Natural killer cell (primary cell): Measurements from ENCODE around the gene KAT6B. TPM values are rescaled to one million over a fixed set of nuclear protein-coding genes. Genes with fewer than 3 reads are reported as not detected.

ENCODE experiments used
- ATAC-seq, 3 donors: fragments of 150-1000 bp in 2 of 3; fragments of 200-7000 bp in 1 of 3; cut with Tn5 transposase; 1 replicate in 1 of 3; 2 replicates in 2 of 3; pipeline ENCODE4 v1.10.0; 2021; ENCODE audit warnings: mild to moderate bottlenecking in 2 of 3, moderate library complexity in 2 of 3
- DNase-seq, 2 donors: peaks; one replicate each; pipeline versions ENCODE4 v3.0.0 to v3.0.0-alpha.2; 2013 to 2021; ENCODE audit warnings: mixed read lengths in 1 of 2
- H3K27ac ChIP-seq: one replicate; pipeline ENCODE4 v1.5.1; 2013; ENCODE audit warnings: mild to moderate bottlenecking, low read length
- H3K27me3 ChIP-seq: one replicate; pipeline ENCODE4 v1.6.1; 2013; ENCODE audit warnings: low read length; ENCODE audit not compliant: control insufficient read depth, insufficient read depth
- H3K36me3 ChIP-seq: one replicate; pipeline ENCODE4 v1.6.1; 2013; ENCODE audit warnings: low read length; ENCODE audit not compliant: control insufficient read depth, insufficient read depth
- H3K4me1 ChIP-seq: one replicate; pipeline ENCODE4 v1.6.1; 2013; ENCODE audit warnings: low read length; ENCODE audit not compliant: control insufficient read depth, insufficient read depth
- H3K4me3 ChIP-seq: one replicate; pipeline ENCODE4 v1.5.1; 2013; ENCODE audit warnings: low read length
- H3K9me3 ChIP-seq: one replicate; pipeline ENCODE4 v1.6.1; 2013; ENCODE audit warnings: low read length; ENCODE audit not compliant: control insufficient read depth, insufficient read depth
- H3K27ac Mint-ChIP-seq, 2 donors: one replicate each; pipeline ENCODE4 v1.8.0; 2022; ENCODE audit warnings: mild to moderate bottlenecking in 2 of 2, mixed read lengths in 2 of 2, moderate library complexity in 1 of 2
- H3K27me3 Mint-ChIP-seq, 2 donors: one replicate each; pipeline ENCODE4 v1.8.0; 2022; ENCODE audit warnings: low read depth in 2 of 2, mixed read lengths in 2 of 2
- H3K36me3 Mint-ChIP-seq: one replicate; pipeline ENCODE4 v1.8.0; 2022; ENCODE audit warnings: mixed read lengths
- H3K4me1 Mint-ChIP-seq, 2 donors: one replicate each; pipeline ENCODE4 v1.8.0; 2022; ENCODE audit warnings: mixed read lengths in 2 of 2
- H3K4me3 Mint-ChIP-seq: one replicate; pipeline ENCODE4 v1.8.0; 2022; ENCODE audit warnings: mild to moderate bottlenecking, moderate library complexity, mixed read lengths
- H3K9me3 Mint-ChIP-seq, 2 donors: one replicate each; pipeline ENCODE4 v1.8.0; 2022; ENCODE audit warnings: mixed read lengths in 2 of 2
- CTCF ChIP-seq: fragments of 200-600 bp; IDR thresholded peaks from one replicate; pipeline ENCODE4 v1.8.0; 2022; ENCODE audit warnings: antibody characterized with exemption
- WGBS: methylation state at CpG from one replicate; pipeline ENCODE4 v1.1.7; 2013; ENCODE audit warnings: missing lambda C conversion rate; ENCODE audit not compliant: insufficient coverage; 5-methylcytosine and 5-hydroxymethylcytosine counted together
- intact Hi-C: fragments of 100-400 bp; cut with micrococcal nuclease; formaldehyde crosslinking; loops from one replicate; pipeline ENCODE4 v1.14.2; 2022
- total RNA-seq, 4 donors: library from RNA; stranded (reverse); fragments of 120-200 nt in 1 of 4; gene quantifications; one replicate each; pipeline versions ENCODE4 v1.2.3 to v1.2.4, GENCODE V29; 2013 to 2022

KAT6B gene
- total RNA-seq, 3 donors from 2014 or later (not counting 1 experiment from before 2014, with no cell fraction given) = 117 to 133 (median 121) TPM

DNA sequence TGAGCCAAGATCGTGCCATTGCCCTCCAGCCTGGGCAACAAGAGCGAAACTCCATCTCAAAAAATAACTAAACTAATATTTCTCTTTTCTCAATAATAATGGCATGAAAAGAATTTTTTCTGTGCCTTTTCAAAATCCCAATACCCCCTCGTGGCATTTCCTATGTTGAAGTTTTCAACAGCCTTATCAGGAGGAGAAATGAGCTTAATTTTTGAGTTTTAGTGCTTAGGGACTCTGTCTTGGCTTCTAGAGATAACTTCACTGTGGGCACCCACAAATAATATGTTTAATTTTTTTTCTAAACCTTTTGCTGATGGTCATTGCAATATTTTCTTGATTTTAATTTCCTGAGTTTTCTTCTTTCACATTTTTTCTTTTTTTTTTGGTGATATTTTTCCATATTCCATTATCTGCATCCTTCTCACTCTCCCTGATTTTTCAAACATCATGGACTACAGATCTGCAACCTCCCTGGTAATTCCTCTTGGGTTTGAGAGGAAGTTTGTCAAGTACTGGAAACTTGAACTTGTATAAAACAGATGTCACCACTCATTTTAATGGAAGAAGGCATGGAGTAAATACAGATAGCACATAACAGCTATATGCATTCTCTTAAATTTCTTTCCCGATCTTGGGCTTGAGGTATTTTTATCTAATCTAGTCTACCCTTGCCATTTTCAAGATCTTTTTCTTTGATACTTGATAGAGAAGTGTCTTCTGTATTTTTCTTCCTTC, 84.0 kb downstream of the KAT6B start:
- 83% methylated on average over 1 of the region's 4 CpGs for WGBS
- H3K4me3 ChIP-seq = no peak overlapping the region
- H3K27ac ChIP-seq = no peak overlapping the region
- H3K36me3 Mint-ChIP-seq = no peaks in the 10 kb centered on the region
- no peaks in the 10 kb centered on the region for H3K27me3 Mint-ChIP-seq
- intact Hi-C loops = no loop called here
- TF ChIP-seq CTCF = no peak
- H3K4me3 Mint-ChIP-seq = no peak overlapping the region
- no peaks in the 10 kb centered on the region for H3K27me3 ChIP-seq
- H3K9me3 Mint-ChIP-seq = no peaks in the 10 kb centered on the region
- no peak overlapping the region for H3K27ac Mint-ChIP-seq
- no peak for DNase-seq
- no peak for ATAC-seq
- H3K4me1 Mint-ChIP-seq = peaks cover 47 to 51% of the 10 kb centered on the region in 2 donors
- peaks cover 9% of the 10 kb centered on the region for H3K4me1 ChIP-seq
- no peaks in the 10 kb centered on the region for H3K36me3 ChIP-seq
- no peaks in the 10 kb centered on the region for H3K9me3 ChIP-seq

GRCh38 chr10:74910976-74911350, 84.6 kb downstream of the KAT6B start:
- Histone ChIP-seq H3K27me3 (no peaks in the 10 kb centered on the region), H3K36me3 (no peaks in the 10 kb centered on the region), H3K4me3 (no peak overlapping the region), H3K9me3 (no peaks in the 10 kb centered on the region), H3K4me1 (peaks cover 9% of the 10 kb centered on the region), H3K27ac (no peak overlapping the region)
- intact Hi-C loops = no loop called here
- DNase-seq (no peak), ATAC-seq (no peak)
- Mint-ChIP-seq H3K36me3 (no peaks in the 10 kb centered on the region), H3K9me3 (no peaks in the 10 kb centered on the region), H3K4me1 (peaks cover 50 to 52% of the 10 kb centered on the region in 2 donors), H3K27me3 (no peaks in the 10 kb centered on the region), H3K4me3 (no peak overlapping the region), H3K27ac (no peak overlapping the region)
- TF ChIP-seq CTCF = no peak
- WGBS = 100% methylated on average over 1 of the region's 2 CpGs

- no peaks in the 10 kb centered on the region for H3K36me3 ChIP-seq
- no peak for DNase-seq
- intact Hi-C loops = no loop called here
- H3K27me3 ChIP-seq = no peaks in the 10 kb centered on the region
- H3K27me3 Mint-ChIP-seq = no peaks in the 10 kb centered on the region
- no peaks in the 10 kb centered on the region for H3K9me3 ChIP-seq
- no peak overlapping the region for H3K27ac ChIP-seq
- peaks cover 9% of the 10 kb centered on the region for H3K4me1 ChIP-seq
- H3K4me3 Mint-ChIP-seq = no peak overlapping the region
- TF ChIP-seq CTCF = no peak
- H3K4me3 ChIP-seq = no peak overlapping the region
- peak overlapping the region in 1 of 2 donors; percentile 7 for H3K27ac Mint-ChIP-seq
- no peaks in the 10 kb centered on the region for H3K9me3 Mint-ChIP-seq
- H3K4me1 Mint-ChIP-seq = peaks cover 47% of the 10 kb centered on the region in 2 donors
- ATAC-seq = no peak
- H3K36me3 Mint-ChIP-seq = no peaks in the 10 kb centered on the region
Measured at GRCh38 chr10:74912182-74912581, 85.8 kb downstream of the KAT6B start.

- H3K36me3 ChIP-seq = no peaks in the 10 kb centered on the region
- Mint-ChIP-seq H3K27ac (peak overlapping the region; percentile 7 to 29), H3K4me1 (peaks cover 47 to 51% of the 10 kb centered on the region in 2 donors), H3K36me3 (no peaks in the 10 kb centered on the region), H3K4me3 (no peak overlapping the region), H3K9me3 (no peaks in the 10 kb centered on the region), H3K27me3 (no peaks in the 10 kb centered on the region)
- no peaks in the 10 kb centered on the region for H3K27me3 ChIP-seq
- H3K9me3 ChIP-seq = no peaks in the 10 kb centered on the region
- ATAC-seq = no peak
- intact Hi-C loops = no loop called here
- no peak overlapping the region for H3K4me3 ChIP-seq
- 98% methylated on average over 2 of the region's 2 CpGs for WGBS
- no peak for TF ChIP-seq CTCF
- no peak overlapping the region for H3K27ac ChIP-seq
- H3K4me1 ChIP-seq = peaks cover 9% of the 10 kb centered on the region
- no peak for DNase-seq
Measured at GRCh38 chr10:74912682-74913081, 86.3 kb downstream of the KAT6B start.
